ENCODE results near the gene RNF213. TPM values are rescaled to one million over a fixed set of nuclear protein-coding genes. Genes with fewer than 3 reads are reported as not detected.

The RNF213 gene
- polyA plus RNA-seq, 1 of the 3 experiments (the other 2 are of a cell fraction), result 57.5 TPM

- WGBS (ENCODE audit: low lambda C conversion rate), result 90% methylated on average over 17 of the region's 17 CpGs
- peaks cover 23% of the 10 kb centered on the region for H3K9me3 ChIP-seq
- CTCF ChIA-PET, result interaction anchor here (1.8 kb wide), 1 partner anchor 16 kb away, joined by 7 read pairs; no protein-coding TSS in a partner anchor
Observed at GRCh38 chr17:80236911-80237310, 23.7 kb upstream of the RNF213 start.

GRCh38 chr17:80237386-80237785 is 23.3 kb upstream of the RNF213 start:
- Histone ChIP-seq H3K4me2 (no peak overlapping the region), H3F3A (replicated peaks; ENCODE audit: insufficient read depth) (no peaks in the 10 kb centered on the region), H3K36me3 (replicated peaks in 1 of 2; ENCODE audit: control insufficient read depth in 1 of 2, insufficient read depth in 2 of 2, low read length in 1 of 2) (peaks cover 19 to 68% of the 10 kb centered on the region in 2 experiments), H3K27ac (ENCODE audit: low read depth in 2 of 2, low read length in 1 of 2) (no peak overlapping the region), H4K20me1 (ENCODE audit: insufficient read depth) (no peaks in the 10 kb centered on the region), H3K27me3 (ENCODE audit: insufficient read depth) (no peaks in the 10 kb centered on the region), H3K9me3 (peaks cover 18% of the 10 kb centered on the region), H3K79me2 (ENCODE audit: insufficient read depth) (0 out of 2 replicates have a peak, but pooled peaks cover 6% of the 10 kb centered on the region), H2AFZ (ENCODE audit: low read depth) (no peak overlapping the region), H3K4me3 (ENCODE audit: low read depth in 2 of 2, low read length in 1 of 2) (no peak overlapping the region), H3K9ac (no peak overlapping the region), H3K4me1 (ENCODE audit: control insufficient read depth in 1 of 2, insufficient read depth in 2 of 2, low read depth in 1 of 2, low read length in 1 of 2) (no peaks in the 10 kb centered on the region), H3K9me2 (no peaks in the 10 kb centered on the region)
- no peak for DNase-seq
- CTCF ChIA-PET, result interaction anchor here (1.0 to 1.8 kb wide), 3 partner anchors 16 to 154 kb away, joined by 4 to 7 read pairs (median 5); no protein-coding TSS in a partner anchor
- POLR2A ChIA-PET, result no interaction called here
- WGBS (ENCODE audit: low lambda C conversion rate), result 93% methylated on average over 9 of the region's 10 CpGs
- TF ChIP-seq, protein P1, sequence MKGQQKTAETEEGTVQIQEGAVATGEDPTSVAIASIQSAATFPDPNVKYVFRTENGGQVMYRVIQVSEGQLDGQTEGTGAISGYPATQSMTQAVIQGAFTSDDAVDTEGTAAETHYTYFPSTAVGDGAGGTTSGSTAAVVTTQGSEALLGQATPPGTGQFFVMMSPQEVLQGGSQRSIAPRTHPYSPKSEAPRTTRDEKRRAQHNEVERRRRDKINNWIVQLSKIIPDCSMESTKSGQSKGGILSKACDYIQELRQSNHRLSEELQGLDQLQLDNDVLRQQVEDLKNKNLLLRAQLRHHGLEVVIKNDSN (IDR thresholded peaks at IDR 0.05; ENCODE audit: borderline replicate concordance, low read depth), result no peak
- no peak for TF ChIP-seq RCOR1 (IDR thresholded peaks at IDR 0.05; ENCODE audit: low read length)
- TF ChIP-seq ZBTB33 (IDR thresholded peaks at IDR 0.05; ENCODE audit: borderline replicate concordance, low read depth), result no peak
- no peak for TF ChIP-seq JUND (IDR thresholded peaks at IDR 0.05)
- no peak for TF ChIP-seq USF2 (IDR thresholded peaks at IDR 0.05; ENCODE audit: borderline replicate concordance, low read depth, low read length)
- TF ChIP-seq RXRA (IDR thresholded peaks at IDR 0.05; ENCODE audit: borderline replicate concordance, low read depth), result no peak
- TF ChIP-seq FOSL2 (IDR thresholded peaks at IDR 0.05; ENCODE audit: borderline replicate concordance, low read depth), result no peak
- no peak for TF ChIP-seq GABPA (IDR thresholded peaks at IDR 0.05; ENCODE audit: low read depth)
- no peak for TF ChIP-seq TAF1 (IDR thresholded peaks at IDR 0.05; ENCODE audit: borderline replicate concordance, low read depth, low read length)
- no peak for TF ChIP-seq CHD2 (IDR thresholded peaks at IDR 0.05; ENCODE audit: low read length, partially characterized antibody)

More at GRCh38 chr17:80236911-80237310, 23.7 kb upstream of the RNF213 start:
- no peaks in the 10 kb centered on the region for H3K4me1 ChIP-seq (ENCODE audit: control insufficient read depth in 1 of 2, insufficient read depth in 2 of 2, low read depth in 1 of 2, low read length in 1 of 2)
- no peaks in the 10 kb centered on the region for H4K20me1 ChIP-seq (ENCODE audit: insufficient read depth)
- POLR2A ChIA-PET, result no interaction called here
- no peak overlapping the region for H3K4me3 ChIP-seq (ENCODE audit: low read depth in 2 of 2, low read length in 1 of 2)
- DNase-seq, result no peak
- no peak overlapping the region for H2AFZ ChIP-seq (ENCODE audit: low read depth)
- no peak overlapping the region for H3K9ac ChIP-seq
- no peak for TF ChIP-seq MAX (IDR thresholded peaks at IDR 0.05; ENCODE audit: low read depth)
- no peak for TF ChIP-seq EP300 (IDR thresholded peaks at IDR 0.05; ENCODE audit: borderline replicate concordance in 1 of 2, low read depth in 1 of 2, low read length in 1 of 2)
- no peak for TF ChIP-seq FOXJ3 (CRISPR knock-in tag; IDR thresholded peaks at IDR 0.05)
- no peak for TF ChIP-seq YY1 (IDR thresholded peaks at IDR 0.05; ENCODE audit: low read depth)
- TF ChIP-seq SMC3 (IDR thresholded peaks at IDR 0.05; ENCODE audit: low read depth, low read length), result no peak
- no peak for TF ChIP-seq NRF1 (IDR thresholded peaks at IDR 0.05; ENCODE audit: low read depth, low read length)
- TF ChIP-seq, protein P2, sequence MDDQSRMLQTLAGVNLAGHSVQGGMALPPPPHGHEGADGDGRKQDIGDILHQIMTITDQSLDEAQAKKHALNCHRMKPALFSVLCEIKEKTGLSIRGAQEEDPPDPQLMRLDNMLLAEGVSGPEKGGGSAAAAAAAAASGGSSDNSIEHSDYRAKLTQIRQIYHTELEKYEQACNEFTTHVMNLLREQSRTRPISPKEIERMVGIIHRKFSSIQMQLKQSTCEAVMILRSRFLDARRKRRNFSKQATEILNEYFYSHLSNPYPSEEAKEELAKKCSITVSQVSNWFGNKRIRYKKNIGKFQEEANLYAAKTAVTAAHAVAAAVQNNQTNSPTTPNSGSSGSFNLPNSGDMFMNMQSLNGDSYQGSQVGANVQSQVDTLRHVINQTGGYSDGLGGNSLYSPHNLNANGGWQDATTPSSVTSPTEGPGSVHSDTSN (IDR thresholded peaks at IDR 0.05), result no peak
- no peak for TF ChIP-seq CTCF (IDR thresholded peaks at IDR 0.05)
- no peak for TF ChIP-seq RAD21 (IDR thresholded peaks at IDR 0.05; ENCODE audit: low read length)
- TF ChIP-seq EZH2phosphoT487 (IDR thresholded peaks at IDR 0.05; ENCODE audit: borderline replicate concordance, low read depth), result no peak
- no peak for TF ChIP-seq FOXM1 (IDR thresholded peaks at IDR 0.05; ENCODE audit: low read depth)
- no peak for TF ChIP-seq FOSL2 (IDR thresholded peaks at IDR 0.05; ENCODE audit: borderline replicate concordance, low read depth)
- H3K4me2 ChIP-seq, result no peak overlapping the region
- no peaks in the 10 kb centered on the region for H3K27me3 ChIP-seq (ENCODE audit: insufficient read depth)
- no peaks in the 10 kb centered on the region for H3K9me2 ChIP-seq
- H3K27ac ChIP-seq (ENCODE audit: low read depth in 2 of 2, low read length in 1 of 2), result no peak overlapping the region
- no peaks in the 10 kb centered on the region for H3F3A ChIP-seq (replicated peaks; ENCODE audit: insufficient read depth)
- H3K36me3 ChIP-seq (replicated peaks in 1 of 2; ENCODE audit: control insufficient read depth in 1 of 2, insufficient read depth in 2 of 2, low read length in 1 of 2), result peaks cover 19 to 69% of the 10 kb centered on the region in 2 experiments
- 0 out of 2 replicates have a peak, but pooled peaks cover 6% of the 10 kb centered on the region for H3K79me2 ChIP-seq (ENCODE audit: insufficient read depth)

Measured in SK-N-SH (cell line).